ENCODE measurements around the gene JAM2.
"Not testable (repeated sequence)": the region's sequence is repeated elsewhere in the genome, so short reads cannot be mapped to it uniquely, and the experiment has no call there.

Gene JAM2

GRCh38 chr21:25709684-25710265 lies 70.7 kb downstream of the JAM2 start:
- no peak for DNase-seq (ENCODE audit: low spot score)
- no peak for TF ChIP-seq CTCF (IDR thresholded peaks at IDR 0.05; ENCODE audit: extremely low read depth, insufficient read depth, missing control alignments)
- in situ Hi-C loops (cut with MboI; ENCODE audit: low pct_unique_long_range_greater_than_20kb, low sequenced_read_pairs, unreplicated experiment), result no loop called here

DNA sequence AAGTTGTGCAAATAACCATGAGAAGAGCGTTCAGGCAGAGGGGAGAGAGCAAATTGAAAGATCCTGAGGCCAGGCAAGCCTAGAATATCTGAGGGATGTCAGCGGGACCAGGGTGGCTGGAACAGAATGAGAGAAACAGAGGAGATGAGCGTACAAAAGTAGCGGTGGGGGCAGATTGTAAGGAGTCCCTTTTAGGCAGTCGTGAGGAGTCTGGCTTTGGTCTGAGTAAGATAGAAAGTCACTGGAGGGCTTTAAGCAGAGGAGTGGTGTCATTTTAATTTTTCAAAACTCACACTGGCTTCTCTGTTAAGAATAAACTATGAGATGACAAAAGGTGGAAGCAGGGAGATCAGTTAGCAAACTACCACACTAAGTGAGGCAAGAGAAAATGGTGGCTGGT lies 71.5 kb downstream of the JAM2 start:
- DNase-seq (ENCODE audit: low spot score), result no peak
- no peak for TF ChIP-seq CTCF (IDR thresholded peaks at IDR 0.05; ENCODE audit: extremely low read depth, insufficient read depth, missing control alignments)
- in situ Hi-C loops (cut with MboI; ENCODE audit: low pct_unique_long_range_greater_than_20kb, low sequenced_read_pairs, unreplicated experiment), result no loop called here

GRCh38 chr21:25714066-25714465 lies 75.0 kb downstream of the JAM2 start:
- DNase-seq (ENCODE audit: low spot score); in situ Hi-C loops (cut with MboI; ENCODE audit: low pct_unique_long_range_greater_than_20kb, low sequenced_read_pairs, unreplicated experiment): not testable (repeated sequence)

- TF ChIP-seq CTCF (IDR thresholded peaks at IDR 0.05; ENCODE audit: extremely low read depth, insufficient read depth, missing control alignments), result no peak
- no peak for DNase-seq (ENCODE audit: low spot score)
- in situ Hi-C loops (cut with MboI; ENCODE audit: low pct_unique_long_range_greater_than_20kb, low sequenced_read_pairs, unreplicated experiment), result no loop called here
Measured at GRCh38 chr21:25717491-25718147, 78.6 kb downstream of the JAM2 start.

- in situ Hi-C loops (cut with MboI; ENCODE audit: low pct_unique_long_range_greater_than_20kb, low sequenced_read_pairs, unreplicated experiment), result loop anchor here (10.0 kb wide), 1 partner anchor 117 kb away; the partner anchor contains the start of gene MRPL39
- TF ChIP-seq CTCF (IDR thresholded peaks at IDR 0.05; ENCODE audit: extremely low read depth, insufficient read depth, missing control alignments), result no peak
- no peak for DNase-seq (ENCODE audit: low spot score)
Measured at GRCh38 chr21:25721987-25722386, 82.9 kb downstream of the JAM2 start.

- in situ Hi-C loops (cut with MboI; ENCODE audit: low pct_unique_long_range_greater_than_20kb, low sequenced_read_pairs, unreplicated experiment), result loop anchor here (10.0 kb wide), 1 partner anchor 118 kb away; the partner anchor contains the start of gene MRPL39
- no peak for TF ChIP-seq CTCF (IDR thresholded peaks at IDR 0.05; ENCODE audit: extremely low read depth, insufficient read depth, missing control alignments)
- no peak for DNase-seq (ENCODE audit: low spot score)
Measured at GRCh38 chr21:25722631-25723030, 83.6 kb downstream of the JAM2 start.

- DNase-seq (ENCODE audit: low spot score), result no peak
- in situ Hi-C loops (cut with MboI; ENCODE audit: low pct_unique_long_range_greater_than_20kb, low sequenced_read_pairs, unreplicated experiment), result no loop called here
- no peak for TF ChIP-seq CTCF (IDR thresholded peaks at IDR 0.05; ENCODE audit: extremely low read depth, insufficient read depth, missing control alignments)
Measured at GRCh38 chr21:25732091-25732760, 93.2 kb downstream of the JAM2 start.

Measured in GM13977 (cell line).